ENCODE results near the gene SYCE3.

DNA sequence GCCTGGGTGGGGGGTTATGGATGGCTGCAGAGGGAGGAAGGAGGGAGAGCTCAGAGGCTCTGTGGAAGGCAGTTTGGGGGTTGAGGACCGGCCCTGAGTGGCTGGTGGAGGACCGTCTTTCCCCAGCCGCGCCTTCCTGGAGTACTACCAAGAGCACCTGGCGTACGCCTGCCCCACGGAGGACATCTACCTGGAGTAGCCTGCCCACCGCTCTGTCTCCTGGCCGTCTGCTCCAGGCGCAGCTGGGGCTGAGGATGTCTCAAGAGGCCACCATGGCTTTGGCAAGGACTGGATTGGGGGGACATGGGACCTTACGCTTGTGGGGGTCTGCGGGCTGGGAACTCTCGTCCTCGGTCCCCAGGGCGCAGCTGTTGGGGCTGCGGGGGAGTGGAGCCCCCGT is 47.9 kb upstream of the SYCE3 start:
- TF ChIP-seq CTCF (conservative IDR thresholded peaks at IDR 0.05; ENCODE audit: low read length) (no peak), EZH2phosphoT487 (IDR thresholded peaks at IDR 0.05; ENCODE audit: borderline replicate concordance, low read depth, low read length) (no peak)

Data from OCI-LY7 (cell line).